ENCODE data around the gene CHMP5. TPM values are rescaled to one million over a fixed set of nuclear protein-coding genes. Genes with fewer than 3 reads are reported as not detected.

CHMP5 gene
- total RNA-seq, 1 donor from 2014 or later = 44.2 TPM

- Mint-ChIP-seq H3K36me3 (ENCODE audit: low read depth) (peaks cover 4% of the 10 kb centered on the region), H3K4me1 (no peaks in the 10 kb centered on the region), H3K27me3 (ENCODE audit: low read depth) (peaks cover 3% of the 10 kb centered on the region), H3K27ac (ENCODE audit: unreplicated experiment) (no peak overlapping the region), H3K4me3 (no peak overlapping the region), H3K9me3 (no peaks in the 10 kb centered on the region)
- DNase-seq (ENCODE audit: low read depth, low spot score) = no peak
- no peak for TF ChIP-seq CTCF (conservative IDR thresholded peaks at IDR 0.05)
These were observed 19.5 kb upstream of the CHMP5 start for GRCh38 chr9:33245341-33245740.

- Mint-ChIP-seq H3K27me3 (ENCODE audit: low read depth) (no peaks in the 10 kb centered on the region), H3K27ac (ENCODE audit: unreplicated experiment) (no peak overlapping the region), H3K4me1 (no peaks in the 10 kb centered on the region), H3K4me3 (no peak overlapping the region), H3K36me3 (ENCODE audit: low read depth) (peaks cover 4% of the 10 kb centered on the region), H3K9me3 (no peaks in the 10 kb centered on the region)
- no peak for TF ChIP-seq CTCF (conservative IDR thresholded peaks at IDR 0.05)
- DNase-seq (ENCODE audit: low read depth, low spot score) = no peak
These were observed 18.5 kb upstream of the CHMP5 start for GRCh38 chr9:33246269-33246860.

GRCh38 chr9:33248606-33249005 is 16.2 kb upstream of the CHMP5 start:
- Mint-ChIP-seq H3K27ac (ENCODE audit: unreplicated experiment) (no peak overlapping the region), H3K36me3 (ENCODE audit: low read depth) (peaks cover 9% of the 10 kb centered on the region), H3K4me1 (no peaks in the 10 kb centered on the region), H3K9me3 (no peaks in the 10 kb centered on the region), H3K4me3 (no peak overlapping the region), H3K27me3 (ENCODE audit: low read depth) (no peaks in the 10 kb centered on the region)
- no peak for DNase-seq (ENCODE audit: low read depth, low spot score)
- no peak for TF ChIP-seq CTCF (conservative IDR thresholded peaks at IDR 0.05)

- Mint-ChIP-seq H3K9me3 (no peaks in the 10 kb centered on the region), H3K27ac (ENCODE audit: unreplicated experiment) (no peak overlapping the region), H3K36me3 (ENCODE audit: low read depth) (peaks cover 9% of the 10 kb centered on the region), H3K27me3 (ENCODE audit: low read depth) (no peaks in the 10 kb centered on the region), H3K4me1 (no peaks in the 10 kb centered on the region), H3K4me3 (no peak overlapping the region)
- no peak for DNase-seq (ENCODE audit: low read depth, low spot score)
- no peak for TF ChIP-seq CTCF (conservative IDR thresholded peaks at IDR 0.05)
These were observed 15.7 kb upstream of the CHMP5 start for GRCh38 chr9:33249087-33249658.

- H3K36me3 Mint-ChIP-seq (ENCODE audit: low read depth) = peaks cover 13% of the 10 kb centered on the region
- no peaks in the 10 kb centered on the region for H3K4me1 Mint-ChIP-seq
- no peak for TF ChIP-seq CTCF (conservative IDR thresholded peaks at IDR 0.05)
These were observed 14.9 kb upstream of the CHMP5 start for GRCh38 chr9:33249983-33250382.

More at GRCh38 chr9:33249983-33250382, 14.9 kb upstream of the CHMP5 start:
- Mint-ChIP-seq H3K4me3 (no peak overlapping the region), H3K9me3 (no peaks in the 10 kb centered on the region), H3K27ac (ENCODE audit: unreplicated experiment) (no peak overlapping the region), H3K27me3 (ENCODE audit: low read depth) (no peaks in the 10 kb centered on the region)
- no peak for DNase-seq (ENCODE audit: low read depth, low spot score)

All from neural crest cell (in vitro differentiated cells).